Upper lobe of left lung (tissue), 4 donors: Measurements from ENCODE around the gene CACNA1D.

ENCODE experiments used
- CTCF ChIP-seq, 6 experiments: fragments of 450-650 bp in 4 of 6; fragments of 200-600 bp in 2 of 6; sonication (generic) in 2 of 6; IDR thresholded peaks; one replicate each; pipeline ENCODE4 v1.5.1; 2016 to 2019; ENCODE audit warnings: antibody characterized with exemption in 6 of 6
- POLR2A ChIP-seq, 4 donors: fragments of 450-650 bp; IDR thresholded peaks; one replicate each; pipeline ENCODE4 v1.5.1; 2016 to 2017; ENCODE audit warnings: antibody characterized with exemption in 4 of 4, mild to moderate bottlenecking in 2 of 4
- POLR2AphosphoS5 ChIP-seq, 2 donors: sonication (generic); formaldehyde crosslinking; IDR thresholded peaks; one replicate each; pipeline ENCODE4 v1.5.1; 2017; ENCODE audit warnings: antibody characterized with exemption in 2 of 2

GRCh38 chr3:53490459-53490968, 3.9 kb upstream of the CACNA1D start:
- TF ChIP-seq CTCF (IDR thresholded peaks at IDR 0.05) (no peak), POLR2A (IDR thresholded peaks at IDR 0.05) (no peak), POLR2AphosphoS5 (IDR thresholded peaks at IDR 0.05) (no peak)
